ENCODE results near the gene EML4.

DNA sequence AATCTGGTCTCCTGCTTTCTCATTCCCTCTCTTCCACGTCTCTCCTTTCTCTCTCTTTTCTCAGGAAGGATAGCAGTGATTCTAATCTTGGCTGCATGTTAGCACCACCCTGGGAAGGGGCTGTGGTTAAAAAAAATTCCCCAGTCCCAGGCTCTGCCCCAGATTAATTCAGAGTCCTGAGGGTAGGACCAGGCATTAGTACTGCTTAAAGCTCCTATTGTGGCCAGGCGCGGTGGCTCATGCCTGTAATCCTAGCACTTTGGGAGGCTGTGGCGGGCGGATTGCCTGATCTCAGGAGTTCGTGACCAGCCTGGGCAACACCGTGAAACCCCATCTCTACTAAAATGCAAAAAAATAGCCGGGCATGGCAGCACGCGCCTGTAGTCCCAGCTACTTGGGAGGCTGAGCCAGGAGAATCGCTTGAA, 35.4 kb upstream of the EML4 start:
- TF ChIP-seq, protein P1, sequence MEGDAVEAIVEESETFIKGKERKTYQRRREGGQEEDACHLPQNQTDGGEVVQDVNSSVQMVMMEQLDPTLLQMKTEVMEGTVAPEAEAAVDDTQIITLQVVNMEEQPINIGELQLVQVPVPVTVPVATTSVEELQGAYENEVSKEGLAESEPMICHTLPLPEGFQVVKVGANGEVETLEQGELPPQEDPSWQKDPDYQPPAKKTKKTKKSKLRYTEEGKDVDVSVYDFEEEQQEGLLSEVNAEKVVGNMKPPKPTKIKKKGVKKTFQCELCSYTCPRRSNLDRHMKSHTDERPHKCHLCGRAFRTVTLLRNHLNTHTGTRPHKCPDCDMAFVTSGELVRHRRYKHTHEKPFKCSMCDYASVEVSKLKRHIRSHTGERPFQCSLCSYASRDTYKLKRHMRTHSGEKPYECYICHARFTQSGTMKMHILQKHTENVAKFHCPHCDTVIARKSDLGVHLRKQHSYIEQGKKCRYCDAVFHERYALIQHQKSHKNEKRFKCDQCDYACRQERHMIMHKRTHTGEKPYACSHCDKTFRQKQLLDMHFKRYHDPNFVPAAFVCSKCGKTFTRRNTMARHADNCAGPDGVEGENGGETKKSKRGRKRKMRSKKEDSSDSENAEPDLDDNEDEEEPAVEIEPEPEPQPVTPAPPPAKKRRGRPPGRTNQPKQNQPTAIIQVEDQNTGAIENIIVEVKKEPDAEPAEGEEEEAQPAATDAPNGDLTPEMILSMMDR (IDR thresholded peaks at IDR 0.05) = no peak
- TF ChIP-seq POLR2AphosphoS5 (IDR thresholded peaks at IDR 0.05) (no peak), POLR2A (IDR thresholded peaks at IDR 0.05) (no peak)
